ENCODE data around the gene MKX.

- peak; percentile 49 for TF ChIP-seq CTCF (conservative IDR thresholded peaks at IDR 0.05; ENCODE audit: low read length)
- TF ChIP-seq EZH2phosphoT487 (IDR thresholded peaks at IDR 0.05; ENCODE audit: borderline replicate concordance, low read depth, low read length): no peak
Observed at GRCh38 chr10:27783660-27784059, 38.0 kb upstream of the MKX start.
